H1 (cell line): ENCODE measurements around the gene RAD50. TPM values are rescaled to one million over a fixed set of nuclear protein-coding genes. Genes with fewer than 3 reads are reported as not detected.

Source experiments
- CTBP2 ChIP-seq: IDR thresholded peaks from 2 replicates; pipeline ENCODE4 v1.7.0; 2011; ENCODE audit warnings: borderline replicate concordance, mild to moderate bottlenecking, moderate library complexity, mixed read lengths, low read length; ENCODE audit not compliant: insufficient read depth, insufficient read length
- EGR1 ChIP-seq: IDR thresholded peaks from 2 replicates; pipeline ENCODE4 v1.6.1; 2011; ENCODE audit warnings: low read depth, low read length, borderline replicate concordance
- POLR2A ChIP-seq, 2 experiments: IDR thresholded peaks; 1 replicate in 1 of 2; 2 replicates in 1 of 2; pipeline ENCODE4 v1.6.1; 2011; ENCODE audit warnings: low read depth in 2 of 2, low read length in 2 of 2, mild to moderate bottlenecking in 2 of 2; ENCODE audit errors: control extremely low read depth in 1 of 2
- SIX5 ChIP-seq: IDR thresholded peaks from 2 replicates; pipeline ENCODE4 v1.6.1; 2011; ENCODE audit warnings: mild to moderate bottlenecking, low read depth, low read length
- YY1 ChIP-seq: IDR thresholded peaks from 2 replicates; pipeline ENCODE4 v1.6.1; 2011; ENCODE audit warnings: low read depth, mild to moderate bottlenecking, low read length
- polyA plus RNA-seq, 7 experiments: library from polyadenylated mRNA; depleted of rRNA in 3 of 7; stranded (reverse) in 5 of 7; unstranded in 2 of 7; fragments of >200 nt in 5 of 7; fragments of 200-250 nt in 2 of 7; gene quantifications; 1 replicate in 5 of 7; 2 replicates in 1 of 7; 4 replicates in 1 of 7; pipeline versions ENCODE4 v1.2.1 to v1.2.3, GENCODE V29; 2011 to 2013; ENCODE audit warnings: missing spikeins in 2 of 7, mixed read lengths in 2 of 7
- total RNA-seq: library from RNA; stranded (reverse); fragmentation: NEBNext Ultra II Directional; extraction: Animal tissue kit (Norgen Biotek cat#: 25700); gene quantifications from 2 replicates; pipeline ENCODE4 v1.2.1, GENCODE V29; 2021
- TF ChIP-seq, protein P1 (sequence below): IDR thresholded peaks from 2 replicates; pipeline ENCODE4 v1.6.1; 2012; ENCODE audit warnings: low read length, inconsistent platforms

The RAD50 gene
- total and polyA plus RNA-seq, 2 of the 8 experiments (the other 6 are each of a cell fraction or from before 2014, with no cell fraction given): 10.1 to 39.4 TPM

DNA sequence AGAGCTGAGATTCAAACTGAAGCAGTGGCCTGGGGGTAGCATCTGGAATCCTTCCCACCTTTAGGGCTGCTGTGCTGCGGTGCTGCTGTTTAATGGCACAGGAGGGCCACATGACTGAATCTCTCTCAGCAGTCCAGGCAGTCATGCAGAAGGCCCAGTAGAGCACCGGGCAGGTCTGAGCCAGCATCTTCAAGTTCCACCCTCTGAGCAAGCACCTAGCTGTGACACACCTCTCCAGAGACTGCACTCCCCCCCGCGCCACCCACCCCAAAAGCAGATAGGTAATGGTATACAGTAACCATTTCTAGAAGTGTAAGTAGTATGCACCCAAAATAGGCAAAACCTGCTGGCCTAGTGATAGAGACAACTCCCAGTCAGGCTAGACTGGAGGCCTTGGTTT, 125.2 kb downstream of the RAD50 start (continued):
- TF ChIP-seq CTBP2: no peak
- no peak for TF ChIP-seq SIX5
- TF ChIP-seq, protein P1, sequence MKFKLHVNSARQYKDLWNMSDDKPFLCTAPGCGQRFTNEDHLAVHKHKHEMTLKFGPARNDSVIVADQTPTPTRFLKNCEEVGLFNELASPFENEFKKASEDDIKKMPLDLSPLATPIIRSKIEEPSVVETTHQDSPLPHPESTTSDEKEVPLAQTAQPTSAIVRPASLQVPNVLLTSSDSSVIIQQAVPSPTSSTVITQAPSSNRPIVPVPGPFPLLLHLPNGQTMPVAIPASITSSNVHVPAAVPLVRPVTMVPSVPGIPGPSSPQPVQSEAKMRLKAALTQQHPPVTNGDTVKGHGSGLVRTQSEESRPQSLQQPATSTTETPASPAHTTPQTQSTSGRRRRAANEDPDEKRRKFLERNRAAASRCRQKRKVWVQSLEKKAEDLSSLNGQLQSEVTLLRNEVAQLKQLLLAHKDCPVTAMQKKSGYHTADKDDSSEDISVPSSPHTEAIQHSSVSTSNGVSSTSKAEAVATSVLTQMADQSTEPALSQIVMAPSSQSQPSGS: no peak
- TF ChIP-seq YY1: no peak
- no peak for TF ChIP-seq EGR1
- no peak for TF ChIP-seq POLR2A (IDR thresholded peaks at IDR 0.05; ENCODE audit: control extremely low read depth in 1 of 2, low read depth in 2 of 2, low read length in 2 of 2)
- TF ChIP-seq, all 59 proteins: peak for 0
